SK-N-SH (cell line): ENCODE results near the gene SLC7A14. TPM values are rescaled to one million over a fixed set of nuclear protein-coding genes. Genes with fewer than 3 reads are reported as not detected.

ENCODE experiments used
- CTCF ChIA-PET: fragments of 300-600, 350-600 bp; formaldehyde crosslinking; extraction: SDS; loops from one replicate; lab custom pipeline; 2021; lab: Yijun Ruan, JAX
- POLR2A ChIA-PET: fragments of 350-600 bp; sonication (Branson Sonifier 250); formaldehyde crosslinking; extraction: SDS; loops from one replicate; lab custom pipeline; 2020; ENCODE audit warnings: antibody characterized with exemption, inconsistent platforms; lab: Yijun Ruan, JAX
- DNase-seq: peaks from one replicate; pipeline ENCODE4 v3.0.0; 2012
- H2AFZ ChIP-seq: fragments of 200-600 bp; sonication (generic); 2 replicates; pipeline ENCODE4 v1.8.1; 2016; ENCODE audit warnings: antibody characterized with exemption, mild to moderate bottlenecking, low read depth
- H3F3A ChIP-seq: fragments of 200-600 bp; sonication (generic); replicated peaks from 2 replicates; pipeline ENCODE3; 2016; ENCODE audit warnings: antibody characterized with exemption, mild to moderate bottlenecking; ENCODE audit not compliant: insufficient read depth
- H3K27ac ChIP-seq, 2 experiments: fragments of 200-500 bp in 1 of 2; fragments of 200-600 bp in 1 of 2; sonication (Bioruptor generic) in 1 of 2; sonication (generic), shearing (Covaris generic) in 1 of 2; 2 replicates each; pipeline versions ENCODE4 v1.5.1 to v1.6.1; 2014 to 2016; ENCODE audit warnings: low read depth in 2 of 2, inconsistent platforms in 1 of 2, low read length in 1 of 2, mild to moderate bottlenecking in 1 of 2, mixed read lengths in 1 of 2
- H3K27me3 ChIP-seq: fragments of 200-600 bp; sonication (generic), shearing (Covaris generic); 2 replicates; pipeline ENCODE4 v1.6.1; 2016; ENCODE audit warnings: mixed run types; ENCODE audit not compliant: insufficient read depth
- H3K36me3 ChIP-seq, 2 experiments: fragments of 200-500 bp in 1 of 2; fragments of 200-600 bp in 1 of 2; sonication (Bioruptor generic) in 1 of 2; sonication (generic) in 1 of 2; replicated peaks in 1 of 2; 2 replicates each; pipeline versions ENCODE3 to v1.5.1; 2014 to 2016; ENCODE audit warnings: low read length in 1 of 2, mild to moderate bottlenecking in 1 of 2; ENCODE audit not compliant: insufficient read depth in 2 of 2, control insufficient read depth in 1 of 2
- H3K4me1 ChIP-seq, 2 experiments: fragments of 200-500 bp in 1 of 2; fragments of 200-600 bp in 1 of 2; sonication (Bioruptor generic) in 1 of 2; sonication (generic), shearing (Covaris generic) in 1 of 2; 2 replicates each; pipeline versions ENCODE4 v1.5.1 to v1.6.1; 2014 to 2016; ENCODE audit warnings: low read depth in 1 of 2, low read length in 1 of 2, mixed run types in 1 of 2; ENCODE audit not compliant: insufficient read depth in 2 of 2, control insufficient read depth in 1 of 2
- H3K4me2 ChIP-seq: fragments of 200-600 bp; sonication (generic), shearing (Covaris generic); 2 replicates; pipeline ENCODE4 v1.6.1; 2017; ENCODE audit warnings: mixed run types
- H3K4me3 ChIP-seq, 2 experiments: fragments of 200-500 bp in 1 of 2; fragments of 200-600 bp in 1 of 2; sonication (Bioruptor generic) in 1 of 2; sonication (generic), shearing (Covaris generic) in 1 of 2; 2 replicates each; pipeline versions ENCODE4 v1.5.1 to v1.8.1; 2014 to 2016; ENCODE audit warnings: low read depth in 2 of 2, inconsistent platforms in 1 of 2, low read length in 1 of 2, mild to moderate bottlenecking in 1 of 2, mixed read lengths in 1 of 2, moderate library complexity in 1 of 2
- H3K79me2 ChIP-seq: fragments of 200-600 bp; sonication (generic); 2 replicates; pipeline ENCODE4 v1.8.1; 2017; ENCODE audit warnings: mild to moderate bottlenecking; ENCODE audit not compliant: insufficient read depth
- H3K9ac ChIP-seq: fragments of 200-600 bp; sonication (generic); 2 replicates; pipeline ENCODE4 v1.6.1; 2017; ENCODE audit warnings: mixed run types
- H3K9me2 ChIP-seq: fragments of 200-600 bp; sonication (generic); 2 replicates; pipeline ENCODE4 v1.6.1; 2017; ENCODE audit warnings: mixed run types
- H3K9me3 ChIP-seq: fragments of 200-600 bp; sonication (generic); 2 replicates; pipeline ENCODE4 v1.6.1; 2017; ENCODE audit warnings: mixed run types, mild to moderate bottlenecking, moderate library complexity
- H4K20me1 ChIP-seq: fragments of 200-600 bp; sonication (generic); 2 replicates; pipeline ENCODE4 v1.6.1; 2017; ENCODE audit warnings: mild to moderate bottlenecking, mixed run types; ENCODE audit not compliant: insufficient read depth
- CHD2 ChIP-seq: fragments of 150-350 bp; IDR thresholded peaks from 2 replicates; pipeline ENCODE4 v1.6.1; 2018; ENCODE audit warnings: low read length; ENCODE audit not compliant: partially characterized antibody
- EZH2phosphoT487 ChIP-seq: fragments of 200-600 bp; sonication (generic); IDR thresholded peaks from 2 replicates; pipeline ENCODE4 v1.6.1; 2017; ENCODE audit warnings: low read depth, mixed run types, mild to moderate bottlenecking, antibody characterized with exemption, moderate library complexity, borderline replicate concordance
- FOSL2 ChIP-seq: IDR thresholded peaks from 2 replicates; pipeline ENCODE4 v1.4.0; 2012; ENCODE audit warnings: low read depth, mild to moderate bottlenecking, moderate library complexity, borderline replicate concordance
- FOXJ3 ChIP-seq: sonication (generic); formaldehyde crosslinking; IDR thresholded peaks from 2 replicates; pipeline ENCODE4 v1.5.1; 2020; ENCODE audit warnings: mild to moderate bottlenecking, missing genetic modification reagents
- GABPA ChIP-seq: IDR thresholded peaks from 2 replicates; pipeline ENCODE4 v1.4.0; 2012; ENCODE audit warnings: low read depth, mild to moderate bottlenecking
- MEF2A ChIP-seq: IDR thresholded peaks from 2 replicates; pipeline ENCODE4 v1.4.0; 2012; ENCODE audit warnings: low read depth, borderline replicate concordance
- POLR2AphosphoS5 ChIP-seq: IDR thresholded peaks from 2 replicates; pipeline ENCODE4 v1.6.1; 2012; ENCODE audit warnings: low read depth, low read length
- RAD21 ChIP-seq: IDR thresholded peaks from 2 replicates; pipeline ENCODE4 v1.6.1; 2012; ENCODE audit warnings: mild to moderate bottlenecking, low read length
- RCOR1 ChIP-seq: fragments of 150-350 bp; IDR thresholded peaks from 2 replicates; pipeline ENCODE4 v1.6.1; 2017; ENCODE audit warnings: antibody characterized with exemption, low read length
- SMC3 ChIP-seq: IDR thresholded peaks from 2 replicates; pipeline ENCODE4 v1.6.1; 2012; ENCODE audit warnings: low read depth, low read length, improper control_type of control experiment
- TAF1 ChIP-seq: IDR thresholded peaks from 2 replicates; pipeline ENCODE4 v1.6.1; 2012; ENCODE audit warnings: low read depth, mild to moderate bottlenecking, low read length, moderate library complexity, borderline replicate concordance
- TCF12 ChIP-seq: IDR thresholded peaks from 2 replicates; pipeline ENCODE4 v1.4.0; 2012
- TEAD4 ChIP-seq: IDR thresholded peaks from 2 replicates; pipeline ENCODE4 v1.4.0; 2012; ENCODE audit warnings: mild to moderate bottlenecking, borderline replicate concordance; ENCODE audit not compliant: insufficient read depth
- WGBS: methylation state at CpG from one replicate; pipeline ENCODE4 v1.1.6; 2017; ENCODE audit warnings: low lambda C conversion rate; 5-methylcytosine and 5-hydroxymethylcytosine counted together
- polyA plus RNA-seq, 3 experiments: library from polyadenylated mRNA; depleted of rRNA; stranded (reverse); fragments of >200 nt; gene quantifications; 2 replicates each; pipeline ENCODE4 v1.2.3, GENCODE V29; 2012
- TF ChIP-seq, protein P1 (sequence below): IDR thresholded peaks from 2 replicates; pipeline ENCODE4 v1.4.0; 2012; ENCODE audit warnings: low read depth
- TF ChIP-seq, protein P2 (sequence below): fragments of 150-350 bp; IDR thresholded peaks from 2 replicates; pipeline ENCODE4 v1.6.1; 2017; ENCODE audit warnings: antibody characterized with exemption, low read length, low read depth, borderline replicate concordance
- TF ChIP-seq, protein P3 (sequence below): IDR thresholded peaks from 2 replicates; pipeline ENCODE4 v1.4.0; 2012; ENCODE audit warnings: low read depth, borderline replicate concordance

SLC7A14 gene
- polyA plus RNA-seq, 1 of the 3 experiments (the other 2 are of a cell fraction) = 2.5 TPM

DNA sequence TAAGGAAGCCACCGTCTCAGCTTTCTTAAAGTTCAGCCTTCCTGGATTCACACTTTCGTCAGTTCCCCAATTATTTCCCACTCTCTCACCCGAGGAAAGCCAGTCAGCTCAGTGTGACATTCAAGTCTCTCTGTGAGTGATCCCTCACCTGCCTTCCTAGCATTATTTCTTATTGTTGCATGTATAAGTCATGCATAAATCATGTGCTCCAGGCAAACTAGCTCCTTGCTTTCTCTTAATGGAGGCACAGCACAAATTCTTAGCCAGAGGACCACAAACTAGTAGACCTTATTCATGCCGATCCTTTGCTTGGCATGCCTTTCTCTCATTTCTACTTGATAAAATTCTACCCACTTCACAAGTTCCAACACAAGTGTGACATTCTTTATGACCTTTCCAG is 122.9 kb downstream of the SLC7A14 start:
- POLR2A ChIA-PET = no interaction called here
- CTCF ChIA-PET = interaction anchor here (1.0 to 1.9 kb wide), 3 partner anchors 32 to 349 kb away, joined by 3 to 6 read pairs (median 3); no protein-coding TSS in a partner anchor
- WGBS = 84% methylated on average over 4 of the region's 4 CpGs

DNA sequence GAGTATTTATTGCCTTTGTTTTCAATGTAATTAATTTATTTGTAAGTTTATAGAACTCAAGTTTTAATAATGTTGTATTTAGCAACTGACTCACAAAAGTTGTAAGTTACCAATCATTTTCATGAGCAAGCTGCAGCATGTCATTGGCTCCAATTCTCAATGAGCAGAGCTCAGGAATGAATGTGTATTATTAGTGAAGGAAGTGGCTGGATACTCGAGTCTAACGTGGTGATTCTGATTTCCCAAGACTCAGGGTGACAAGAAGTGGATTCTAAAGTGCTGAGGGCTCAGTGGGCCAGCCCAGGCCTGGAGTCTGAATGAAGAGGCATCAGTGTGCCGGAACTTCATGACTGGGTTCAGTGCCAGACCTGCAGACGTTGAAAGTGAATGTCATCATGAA is 127.6 kb downstream of the SLC7A14 start:
- 90% methylated on average over 2 of the region's 4 CpGs for WGBS
- TF ChIP-seq, protein P1, sequence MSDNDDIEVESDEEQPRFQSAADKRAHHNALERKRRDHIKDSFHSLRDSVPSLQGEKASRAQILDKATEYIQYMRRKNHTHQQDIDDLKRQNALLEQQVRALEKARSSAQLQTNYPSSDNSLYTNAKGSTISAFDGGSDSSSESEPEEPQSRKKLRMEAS = no peak
- TF ChIP-seq, protein P2, sequence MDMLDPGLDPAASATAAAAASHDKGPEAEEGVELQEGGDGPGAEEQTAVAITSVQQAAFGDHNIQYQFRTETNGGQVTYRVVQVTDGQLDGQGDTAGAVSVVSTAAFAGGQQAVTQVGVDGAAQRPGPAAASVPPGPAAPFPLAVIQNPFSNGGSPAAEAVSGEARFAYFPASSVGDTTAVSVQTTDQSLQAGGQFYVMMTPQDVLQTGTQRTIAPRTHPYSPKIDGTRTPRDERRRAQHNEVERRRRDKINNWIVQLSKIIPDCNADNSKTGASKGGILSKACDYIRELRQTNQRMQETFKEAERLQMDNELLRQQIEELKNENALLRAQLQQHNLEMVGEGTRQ = no peak
- TF ChIP-seq CHD2 = no peak
- no peak for TF ChIP-seq FOXJ3 (CRISPR knock-in tag)
- no peak for TF ChIP-seq RAD21
- TF ChIP-seq, protein P3, sequence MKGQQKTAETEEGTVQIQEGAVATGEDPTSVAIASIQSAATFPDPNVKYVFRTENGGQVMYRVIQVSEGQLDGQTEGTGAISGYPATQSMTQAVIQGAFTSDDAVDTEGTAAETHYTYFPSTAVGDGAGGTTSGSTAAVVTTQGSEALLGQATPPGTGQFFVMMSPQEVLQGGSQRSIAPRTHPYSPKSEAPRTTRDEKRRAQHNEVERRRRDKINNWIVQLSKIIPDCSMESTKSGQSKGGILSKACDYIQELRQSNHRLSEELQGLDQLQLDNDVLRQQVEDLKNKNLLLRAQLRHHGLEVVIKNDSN = no peak
- TF ChIP-seq TEAD4 = no peak
- no peak for TF ChIP-seq TCF12
- no peak for TF ChIP-seq MEF2A
- no peak for TF ChIP-seq RCOR1
- TF ChIP-seq FOSL2 = no peak
- TF ChIP-seq EZH2phosphoT487 = no peak
- TF ChIP-seq POLR2AphosphoS5 = no peak
- ChIA-PET CTCF (interaction anchor here (1.1 kb wide), 1 partner anchor 353 kb away, joined by 4 read pairs; no protein-coding TSS in a partner anchor), POLR2A (no interaction called here)
- no peaks in the 10 kb centered on the region for H3K9me3 ChIP-seq
- no peaks in the 10 kb centered on the region for H3F3A ChIP-seq
- H2AFZ ChIP-seq = no peak overlapping the region
- no peak overlapping the region for H3K4me2 ChIP-seq
- H3K27ac ChIP-seq = no peak overlapping the region
- no peak for DNase-seq
- H3K9ac ChIP-seq = no peak overlapping the region
- H3K36me3 ChIP-seq = no peaks in the 10 kb centered on the region
- H3K4me1 ChIP-seq = no peaks in the 10 kb centered on the region
- H3K79me2 ChIP-seq = no peaks in the 10 kb centered on the region
- H3K4me3 ChIP-seq = no peak overlapping the region
- H3K9me2 ChIP-seq = no peaks in the 10 kb centered on the region
- no peaks in the 10 kb centered on the region for H4K20me1 ChIP-seq
- H3K27me3 ChIP-seq = no peaks in the 10 kb centered on the region

More for the DNA sequence above, 122.9 kb downstream of the SLC7A14 start:
- Histone ChIP-seq H3K36me3 (no peaks in the 10 kb centered on the region), H4K20me1 (no peaks in the 10 kb centered on the region), H3K27ac (no peak overlapping the region), H2AFZ (no peak overlapping the region), H3K79me2 (no peaks in the 10 kb centered on the region), H3K9me3 (no peaks in the 10 kb centered on the region), H3F3A (no peaks in the 10 kb centered on the region), H3K9ac (no peak overlapping the region), H3K4me3 (no peak overlapping the region), H3K9me2 (no peaks in the 10 kb centered on the region), H3K4me2 (no peak overlapping the region), H3K4me1 (no peaks in the 10 kb centered on the region; a peak in 2 of 4 replicates), H3K27me3 (no peaks in the 10 kb centered on the region)
- no peak for DNase-seq
- TF ChIP-seq GABPA = no peak
- TF ChIP-seq SMC3 = no peak
- TF ChIP-seq, protein P1 = no peak
- no peak for TF ChIP-seq TAF1
